ENCODE results near the gene CSMD2. TPM values are rescaled to one million over a fixed set of nuclear protein-coding genes. Genes with fewer than 3 reads are reported as not detected.

CSMD2 gene
- total and polyA plus RNA-seq, 2 of the 8 experiments (the other 6 are each of a cell fraction or from before 2014, with no cell fraction given) = 7.0 to 14.7 TPM

- TF ChIP-seq EZH2 (IDR thresholded peaks at IDR 0.05; ENCODE audit: low read depth, low read length, severe bottlenecking) = no peak
These were observed 367.2 kb downstream of the CSMD2 start (continued) for GRCh38 chr1:33797849-33798248.
